ENCODE results near the gene MOCS2.

Gene MOCS2

GRCh38 chr5:53071738-53072137 is 37.8 kb downstream of the MOCS2 start:
- no peaks in the 10 kb centered on the region for H3K9me3 ChIP-seq (ENCODE audit: control insufficient read depth in 1 of 2, low read length in 2 of 2)
- no peak overlapping the region for H3K4me3 ChIP-seq (ENCODE audit: low read depth in 1 of 2, low read length in 2 of 2)
- H3K27me3 ChIP-seq (ENCODE audit: low read depth, low read length), result no peaks in the 10 kb centered on the region
- H3K27ac ChIP-seq (ENCODE audit: low read length), result no peak overlapping the region
- H3K36me3 ChIP-seq (ENCODE audit: control insufficient read depth in 1 of 2, insufficient read depth in 2 of 2, low read length in 2 of 2), result peaks cover 0 to 4% of the 10 kb centered on the region in 2 donors
- H3K4me1 ChIP-seq (ENCODE audit: control insufficient read depth in 1 of 2, insufficient read depth in 2 of 2, low read length in 2 of 2), result no peaks in the 10 kb centered on the region

GRCh38 chr5:53071298-53071697 is 38.3 kb downstream of the MOCS2 start:
- Histone ChIP-seq H3K27me3 (ENCODE audit: low read depth, low read length) (no peaks in the 10 kb centered on the region), H3K4me3 (ENCODE audit: low read depth in 1 of 2, low read length in 2 of 2) (no peak overlapping the region), H3K27ac (ENCODE audit: low read length) (no peak overlapping the region), H3K36me3 (ENCODE audit: control insufficient read depth in 1 of 2, insufficient read depth in 2 of 2, low read length in 2 of 2) (peaks cover 0 to 4% of the 10 kb centered on the region in 2 donors), H3K9me3 (ENCODE audit: control insufficient read depth in 1 of 2, low read length in 2 of 2) (no peaks in the 10 kb centered on the region), H3K4me1 (ENCODE audit: control insufficient read depth in 1 of 2, insufficient read depth in 2 of 2, low read length in 2 of 2) (no peaks in the 10 kb centered on the region)

- no peaks in the 10 kb centered on the region for H3K4me1 ChIP-seq (ENCODE audit: control insufficient read depth in 1 of 2, insufficient read depth in 2 of 2, low read length in 2 of 2)
- H3K9me3 ChIP-seq (ENCODE audit: control insufficient read depth in 1 of 2, low read length in 2 of 2), result no peaks in the 10 kb centered on the region
- H3K27me3 ChIP-seq (ENCODE audit: low read depth, low read length), result no peaks in the 10 kb centered on the region
- no peaks in the 10 kb centered on the region for H3K36me3 ChIP-seq (ENCODE audit: control insufficient read depth in 1 of 2, insufficient read depth in 2 of 2, low read length in 2 of 2)
- no peak overlapping the region for H3K4me3 ChIP-seq (ENCODE audit: low read depth in 1 of 2, low read length in 2 of 2)
- no peak overlapping the region for H3K27ac ChIP-seq (ENCODE audit: low read length)
These were observed 39.9 kb downstream of the MOCS2 start for GRCh38 chr5:53069626-53070025.

- H3K4me1 ChIP-seq (ENCODE audit: control insufficient read depth in 1 of 2, insufficient read depth in 2 of 2, low read length in 2 of 2), result no peaks in the 10 kb centered on the region
- no peaks in the 10 kb centered on the region for H3K27me3 ChIP-seq (ENCODE audit: low read depth, low read length)
- H3K9me3 ChIP-seq (ENCODE audit: control insufficient read depth in 1 of 2, low read length in 2 of 2), result no peaks in the 10 kb centered on the region
- H3K27ac ChIP-seq (ENCODE audit: low read length), result no peak overlapping the region
- H3K4me3 ChIP-seq (ENCODE audit: low read depth in 1 of 2, low read length in 2 of 2), result no peak overlapping the region
- H3K36me3 ChIP-seq (ENCODE audit: control insufficient read depth in 1 of 2, insufficient read depth in 2 of 2, low read length in 2 of 2), result no peaks in the 10 kb centered on the region
These were observed 41.2 kb downstream of the MOCS2 start for GRCh38 chr5:53068291-53068836.

- Histone ChIP-seq H3K4me1 (ENCODE audit: control insufficient read depth in 1 of 2, insufficient read depth in 2 of 2, low read length in 2 of 2) (no peaks in the 10 kb centered on the region), H3K4me3 (ENCODE audit: low read depth in 1 of 2, low read length in 2 of 2) (no peak overlapping the region), H3K27ac (ENCODE audit: low read length) (no peak overlapping the region), H3K9me3 (ENCODE audit: control insufficient read depth in 1 of 2, low read length in 2 of 2) (no peaks in the 10 kb centered on the region), H3K27me3 (ENCODE audit: low read depth, low read length) (no peaks in the 10 kb centered on the region), H3K36me3 (ENCODE audit: control insufficient read depth in 1 of 2, insufficient read depth in 2 of 2, low read length in 2 of 2) (no peaks in the 10 kb centered on the region)
These were observed 41.9 kb downstream of the MOCS2 start for GRCh38 chr5:53067641-53068040.

GRCh38 chr5:53066088-53066487 is 43.5 kb downstream of the MOCS2 start:
- no peak overlapping the region for H3K4me3 ChIP-seq (ENCODE audit: low read depth in 1 of 2, low read length in 2 of 2)
- no peaks in the 10 kb centered on the region for H3K36me3 ChIP-seq (ENCODE audit: control insufficient read depth in 1 of 2, insufficient read depth in 2 of 2, low read length in 2 of 2)
- no peak overlapping the region for H3K27ac ChIP-seq (ENCODE audit: low read length)

GRCh38 chr5:53063791-53064190 is 45.8 kb downstream of the MOCS2 start:
- H3K9me3 ChIP-seq (ENCODE audit: control insufficient read depth in 1 of 2, low read length in 2 of 2), result no peaks in the 10 kb centered on the region
- no peak overlapping the region for H3K27ac ChIP-seq (ENCODE audit: low read length)
- no peak overlapping the region for H3K4me3 ChIP-seq (ENCODE audit: low read depth in 1 of 2, low read length in 2 of 2)
- no peaks in the 10 kb centered on the region for H3K27me3 ChIP-seq (ENCODE audit: low read depth, low read length)
- no peaks in the 10 kb centered on the region for H3K4me1 ChIP-seq (ENCODE audit: control insufficient read depth in 1 of 2, insufficient read depth in 2 of 2, low read length in 2 of 2)
- H3K36me3 ChIP-seq (ENCODE audit: control insufficient read depth in 1 of 2, insufficient read depth in 2 of 2, low read length in 2 of 2), result no peaks in the 10 kb centered on the region

More at GRCh38 chr5:53066088-53066487, 43.5 kb downstream of the MOCS2 start:
- H3K9me3 ChIP-seq (ENCODE audit: control insufficient read depth in 1 of 2, low read length in 2 of 2), result no peaks in the 10 kb centered on the region
- H3K4me1 ChIP-seq (ENCODE audit: control insufficient read depth in 1 of 2, insufficient read depth in 2 of 2, low read length in 2 of 2), result no peaks in the 10 kb centered on the region
- H3K27me3 ChIP-seq (ENCODE audit: low read depth, low read length), result no peaks in the 10 kb centered on the region

- H3K36me3 ChIP-seq (ENCODE audit: control insufficient read depth in 1 of 2, insufficient read depth in 2 of 2, low read length in 2 of 2), result no peaks in the 10 kb centered on the region
- H3K4me3 ChIP-seq (ENCODE audit: low read depth in 1 of 2, low read length in 2 of 2), result no peak overlapping the region
- H3K4me1 ChIP-seq (ENCODE audit: control insufficient read depth in 1 of 2, insufficient read depth in 2 of 2, low read length in 2 of 2), result no peaks in the 10 kb centered on the region
- H3K27me3 ChIP-seq (ENCODE audit: low read depth, low read length), result no peaks in the 10 kb centered on the region
- no peaks in the 10 kb centered on the region for H3K9me3 ChIP-seq (ENCODE audit: control insufficient read depth in 1 of 2, low read length in 2 of 2)
- no peak overlapping the region for H3K27ac ChIP-seq (ENCODE audit: low read length)
These were observed 46.4 kb downstream of the MOCS2 start for GRCh38 chr5:53063176-53063575.

GRCh38 chr5:53059281-53059680 is 50.3 kb downstream of the MOCS2 start:
- Histone ChIP-seq H3K27ac (ENCODE audit: low read length) (no peak overlapping the region), H3K4me3 (ENCODE audit: low read depth in 1 of 2, low read length in 2 of 2) (no peak overlapping the region), H3K9me3 (ENCODE audit: control insufficient read depth in 1 of 2, low read length in 2 of 2) (no peaks in the 10 kb centered on the region), H3K4me1 (ENCODE audit: control insufficient read depth in 1 of 2, insufficient read depth in 2 of 2, low read length in 2 of 2) (no peaks in the 10 kb centered on the region), H3K27me3 (ENCODE audit: low read depth, low read length) (no peaks in the 10 kb centered on the region), H3K36me3 (ENCODE audit: control insufficient read depth in 1 of 2, insufficient read depth in 2 of 2, low read length in 2 of 2) (no peaks in the 10 kb centered on the region)

- no peaks in the 10 kb centered on the region for H3K9me3 ChIP-seq (ENCODE audit: control insufficient read depth in 1 of 2, low read length in 2 of 2)
- H3K36me3 ChIP-seq (ENCODE audit: control insufficient read depth in 1 of 2, insufficient read depth in 2 of 2, low read length in 2 of 2), result no peaks in the 10 kb centered on the region
- no peak overlapping the region for H3K27ac ChIP-seq (ENCODE audit: low read length)
- no peaks in the 10 kb centered on the region for H3K27me3 ChIP-seq (ENCODE audit: low read depth, low read length)
- no peak overlapping the region for H3K4me3 ChIP-seq (ENCODE audit: low read depth in 1 of 2, low read length in 2 of 2)
- H3K4me1 ChIP-seq (ENCODE audit: control insufficient read depth in 1 of 2, insufficient read depth in 2 of 2, low read length in 2 of 2), result no peaks in the 10 kb centered on the region
These were observed 54.2 kb downstream of the MOCS2 start for GRCh38 chr5:53055365-53055764.

- Histone ChIP-seq H3K36me3 (ENCODE audit: control insufficient read depth in 1 of 2, insufficient read depth in 2 of 2, low read length in 2 of 2) (no peaks in the 10 kb centered on the region), H3K4me3 (ENCODE audit: low read depth in 1 of 2, low read length in 2 of 2) (no peak overlapping the region), H3K9me3 (ENCODE audit: control insufficient read depth in 1 of 2, low read length in 2 of 2) (no peaks in the 10 kb centered on the region), H3K4me1 (ENCODE audit: control insufficient read depth in 1 of 2, insufficient read depth in 2 of 2, low read length in 2 of 2) (no peaks in the 10 kb centered on the region), H3K27me3 (ENCODE audit: low read depth, low read length) (no peaks in the 10 kb centered on the region), H3K27ac (ENCODE audit: low read length) (no peak overlapping the region)
These were observed 56.2 kb downstream of the MOCS2 start for GRCh38 chr5:53053364-53053763.

- no peak overlapping the region for H3K27ac ChIP-seq (ENCODE audit: low read length)
- no peaks in the 10 kb centered on the region for H3K4me1 ChIP-seq (ENCODE audit: control insufficient read depth in 1 of 2, insufficient read depth in 2 of 2, low read length in 2 of 2)
- H3K4me3 ChIP-seq (ENCODE audit: low read depth in 1 of 2, low read length in 2 of 2), result no peak overlapping the region
- no peaks in the 10 kb centered on the region for H3K9me3 ChIP-seq (ENCODE audit: control insufficient read depth in 1 of 2, low read length in 2 of 2)
- no peaks in the 10 kb centered on the region for H3K27me3 ChIP-seq (ENCODE audit: low read depth, low read length)
- no peaks in the 10 kb centered on the region for H3K36me3 ChIP-seq (ENCODE audit: control insufficient read depth in 1 of 2, insufficient read depth in 2 of 2, low read length in 2 of 2)
These were observed 57.1 kb downstream of the MOCS2 start for GRCh38 chr5:53052499-53052898.

Data from muscle layer of duodenum (tissue), 2 donors.